HepG2 (cell line): ENCODE measurements around the gene FGFR3. TPM values are rescaled to one million over a fixed set of nuclear protein-coding genes. Genes with fewer than 3 reads are reported as not detected.

Source experiments
- ATAC-seq: fragments of 200-7000 bp; cut with Tn5 transposase; 3 replicates; pipeline ENCODE4 v1.9.1; 2020; ENCODE audit warnings: mild to moderate bottlenecking, moderate library complexity
- BruUV-seq: library from RNA; stranded (reverse); fragments of 400-500 nt; replicated peaks from 2 replicates; lab custom pipeline; 2021; lab: Mats Ljungman, UMichigan
- CTCF ChIA-PET: fragments of 300-600 bp; formaldehyde crosslinking; extraction: SDS; loops from one replicate; lab custom pipeline; 2021; ENCODE audit warnings: low total read pairs, inconsistent platforms, low intra/inter-chr PET ratio; lab: Yijun Ruan, JAX
- POLR2A ChIA-PET: fragments of 350-600 bp; sonication (Branson Sonifier 250); formaldehyde crosslinking; loops from one replicate; lab custom pipeline; 2020; ENCODE audit warnings: antibody characterized with exemption, inconsistent platforms; lab: Yijun Ruan, JAX
- DNase-seq: peaks from one replicate; pipeline ENCODE4 v3.0.0-alpha.2; 2015; ENCODE audit warnings: low spot score
- FAIRE-seq: peaks from 3 replicates; lab custom pipeline; 2011; peaks lifted over from hg19 to GRCh38; lab: Jason Lieb, UNC
- H2AFZ ChIP-seq: one replicate; pipeline ENCODE4 v1.6.1; 2011; ENCODE audit warnings: low read length, inconsistent platforms
- H3K27ac ChIP-seq: fragments of 300-600 bp; 3 replicates; pipeline ENCODE4 v1.8.0; 2011; ENCODE audit warnings: mixed run types, mild to moderate bottlenecking, mixed read lengths, low read length, inconsistent platforms; ENCODE audit not compliant: insufficient read depth; ENCODE audit errors: extremely low read length
- H3K27me3 ChIP-seq, 2 experiments: fragments of 200-600 bp in 1 of 2; 2 replicates in 1 of 2; 3 replicates in 1 of 2; pipeline versions ENCODE4 v1.6.0 to v1.8.0; 2011; ENCODE audit warnings: low read length in 2 of 2, mild to moderate bottlenecking in 2 of 2, moderate library complexity in 2 of 2, inconsistent platforms in 1 of 2; ENCODE audit not compliant: insufficient read depth in 2 of 2, control insufficient read depth in 1 of 2
- H3K36me3 ChIP-seq, 2 experiments: fragments of 200-600 bp in 1 of 2; replicated peaks in 1 of 2; 2 replicates in 1 of 2; 3 replicates in 1 of 2; pipeline versions ENCODE4 v1.5.1 to v1.8.0; 2011; ENCODE audit warnings: low read length in 2 of 2, inconsistent platforms in 1 of 2; ENCODE audit not compliant: insufficient read depth in 2 of 2, control insufficient read depth in 1 of 2
- H3K4me1 ChIP-seq: 2 replicates; pipeline ENCODE4 v1.5.1; 2012; ENCODE audit warnings: low read length, inconsistent platforms; ENCODE audit not compliant: insufficient read depth
- H3K4me2 ChIP-seq: 2 replicates; pipeline ENCODE4 v1.6.0; 2011; ENCODE audit warnings: low read depth, low read length, inconsistent platforms
- H3K4me3 ChIP-seq, 3 experiments: fragments of 200-600 bp in 1 of 3; sonication (generic), shearing (Covaris generic) in 1 of 3; replicated peaks in 1 of 3; 2 replicates each; pipeline ENCODE4 v1.5.1; 2011 to 2016; ENCODE audit warnings: low read length in 3 of 3, inconsistent platforms in 2 of 3, low read depth in 2 of 3, mild to moderate bottlenecking in 2 of 3, control low read depth in 1 of 3, mixed read lengths in 1 of 3; ENCODE audit not compliant: insufficient read depth in 1 of 3
- H3K79me2 ChIP-seq: one replicate; pipeline ENCODE4 v1.6.1; 2011; ENCODE audit warnings: low read length, inconsistent platforms; ENCODE audit not compliant: insufficient read depth
- H3K9ac ChIP-seq: 2 replicates; pipeline ENCODE4 v1.6.0; 2011; ENCODE audit warnings: mild to moderate bottlenecking, low read depth, low read length, inconsistent platforms; ENCODE audit not compliant: insufficient read depth
- H3K9me3 ChIP-seq: 2 replicates; pipeline ENCODE4 v1.5.1; 2012; ENCODE audit warnings: mild to moderate bottlenecking, low read length
- H4K20me1 ChIP-seq: 2 replicates; pipeline ENCODE4 v1.6.0; 2011; ENCODE audit warnings: inconsistent platforms, mild to moderate bottlenecking, low read length, moderate library complexity; ENCODE audit not compliant: insufficient read depth
- EED ChIP-seq: sonication (generic); formaldehyde crosslinking; IDR thresholded peaks from 2 replicates; pipeline ENCODE4 v1.5.0; 2020; ENCODE audit warnings: mild to moderate bottlenecking, missing genetic modification reagents
- ELF4 ChIP-seq: sonication (generic); formaldehyde crosslinking; IDR thresholded peaks from 2 replicates; pipeline ENCODE4 v1.5.0; 2020; ENCODE audit warnings: missing genetic modification reagents, mild to moderate bottlenecking, moderate library complexity, borderline replicate concordance
- EZH2 ChIP-seq: conservative IDR thresholded peaks from 2 replicates; pipeline ENCODE4 v1.6.1; 2012; ENCODE audit warnings: mild to moderate bottlenecking, low read depth, low read length, moderate library complexity
- ZNF235 ChIP-seq: sonication (generic); formaldehyde crosslinking; IDR thresholded peaks from 2 replicates; pipeline ENCODE4 v1.8.1; 2023; ENCODE audit warnings: mild to moderate bottlenecking, missing genetic modification reagents, borderline replicate concordance
- ZNF598 ChIP-seq: sonication (generic); formaldehyde crosslinking; IDR thresholded peaks from 2 replicates; pipeline ENCODE4 v1.5.1; 2020; ENCODE audit warnings: mild to moderate bottlenecking, missing genetic modification reagents, borderline replicate concordance
- ZNF768 ChIP-seq: sonication (generic); formaldehyde crosslinking; IDR thresholded peaks from 2 replicates; pipeline ENCODE4 v1.4.0; 2020; ENCODE audit warnings: missing genetic modification reagents
- ZNF883 ChIP-seq: sonication (generic); formaldehyde crosslinking; IDR thresholded peaks from 2 replicates; pipeline ENCODE4 v1.5.1; 2020; ENCODE audit warnings: mild to moderate bottlenecking, missing genetic modification reagents; ENCODE audit errors: not compliant biosample characterization
- WGBS: methylation state at CpG from one replicate; pipeline ENCODE4 v1.1.6; 2017; ENCODE audit warnings: low lambda C conversion rate; 5-methylcytosine and 5-hydroxymethylcytosine counted together
- in situ Hi-C: cut with HindIII; loops from 2 replicates; pipeline ENCODE4 v1.10.0; 2017; ENCODE audit warnings: low pct_unique_long_range_greater_than_20kb; ENCODE audit not compliant: extremely low pct_ligation_motif_present
- intact Hi-C: fragments of 100-400 bp; cut with micrococcal nuclease; formaldehyde crosslinking; loops from one replicate; pipeline ENCODE4 v1.10.0; 2022; ENCODE audit not compliant: unreplicated experiment
- polyA plus RNA-seq, 8 experiments: library from polyadenylated mRNA; depleted of rRNA in 3 of 8; stranded (reverse) in 7 of 8; unstranded in 1 of 8; fragments of >200 nt; fragmentation: Illumina TruSeq in 4 of 8; extraction: Trizol in 4 of 8; gene quantifications; 2 replicates each; pipeline versions ENCODE4 v1.2.1 to v1.2.3, GENCODE V29; 2011 to 2016; ENCODE audit warnings: low read depth in 4 of 8, missing spikeins in 1 of 8, mixed read lengths in 1 of 8; ENCODE audit not compliant: insufficient read depth in 1 of 8
- total RNA-seq, 5 experiments: library from RNA; depleted of rRNA; stranded (reverse); fragments of >200 nt; fragmentation: Illumina TruSeq; extraction: Trizol; gene quantifications; 2 replicates each; pipeline ENCODE4 v1.2.3, GENCODE V29; 2016; ENCODE audit warnings: low read depth in 1 of 5

Gene FGFR3
- total and polyA plus RNA-seq, 2 of the 13 experiments (the other 11 are each of a cell fraction or from before 2014, with no cell fraction given) = 103 to 109 TPM

DNA sequence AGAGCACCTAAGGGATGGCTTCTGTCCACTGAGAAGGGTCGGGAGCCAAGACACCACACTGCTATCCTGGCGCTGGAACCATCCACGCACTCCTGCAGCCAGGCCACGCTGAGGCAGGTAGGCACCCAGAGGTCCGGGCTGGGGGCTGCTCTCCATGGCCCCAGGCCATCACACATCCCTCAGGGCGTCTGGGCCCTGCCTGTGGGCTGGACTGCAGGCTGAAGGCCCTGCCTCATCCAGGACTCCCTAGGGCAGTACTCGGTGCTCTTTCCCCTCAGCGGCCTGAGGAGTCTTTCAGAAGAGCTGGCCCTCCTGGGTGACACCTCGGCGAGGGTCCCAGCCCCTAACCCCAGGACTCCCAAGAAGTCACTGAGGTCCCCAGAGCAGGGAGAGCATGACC is 17.7 kb downstream of the FGFR3 start:
- Histone ChIP-seq H3K4me2 (no peak overlapping the region), H3K36me3 (peaks cover 15 to 38% of the 10 kb centered on the region in 2 experiments), H3K4me1 (peaks cover 20% of the 10 kb centered on the region), H3K9me3 (no peaks in the 10 kb centered on the region), H3K27ac (no peak overlapping the region), H3K27me3 (no peaks in the 10 kb centered on the region), H4K20me1 (peaks cover 6% of the 10 kb centered on the region; the same call in 1 of the 2 replicates), H3K9ac (no peak overlapping the region), H3K79me2 (no peaks in the 10 kb centered on the region), H3K4me3 (no peak overlapping the region), H2AFZ (no peak overlapping the region)
- no TSS peak for BruUV-seq
- CTCF ChIA-PET = interaction anchor here (0.7 to 4.3 kb wide), 11 partner anchors 16 to 100 kb away, joined by 3 to 179 read pairs (median 11); no protein-coding TSS in a partner anchor
- DNase-seq (no peak), FAIRE-seq (no peak), ATAC-seq (peak; percentile 8)
- WGBS = 94% methylated on average over 3 of the region's 10 CpGs
- intact Hi-C loops (loop anchor here (1.0 to 5.0 kb wide), 5 partner anchors 14 to 87 kb away; no protein-coding TSS in a partner anchor), in situ Hi-C loops (no loop called here)
- TF ChIP-seq EED (CRISPR knock-in tag) = 0 out of 2 replicates have a peak, but pooled peaks have one; percentile 27
- no peak for TF ChIP-seq EZH2
- POLR2A ChIA-PET = interaction anchor here (4.9 to 8.0 kb wide), 3 partner anchors 15 to 65 kb away, joined by 29 to 119 read pairs (median 45); partner anchors contain the start of gene FGFR3

DNA sequence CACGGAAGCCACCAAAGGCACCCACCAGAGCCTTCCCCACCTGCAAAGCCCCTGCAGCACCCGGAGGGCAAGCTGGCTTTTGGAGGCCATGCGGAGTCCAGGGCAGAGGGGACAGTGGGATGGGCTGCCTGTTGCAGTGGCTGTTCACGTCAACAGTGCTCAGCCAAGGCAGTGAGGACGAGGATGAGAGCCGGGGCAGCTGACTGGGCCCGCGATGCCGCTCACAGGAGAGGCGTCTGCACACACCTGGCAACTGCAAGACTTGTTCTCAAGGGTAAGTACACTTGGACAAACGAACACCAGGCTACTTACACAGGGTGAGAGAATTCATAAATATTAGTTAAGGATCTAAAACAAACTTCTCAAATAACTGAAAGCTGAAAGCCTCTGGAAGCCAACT is 19.6 kb downstream of the FGFR3 start:
- Histone ChIP-seq H3K79me2 (no peaks in the 10 kb centered on the region), H3K9me3 (no peaks in the 10 kb centered on the region), H3K36me3 (peaks cover 14 to 38% of the 10 kb centered on the region in 2 experiments; a peak in 4 of 5 replicates), H3K9ac (no peak overlapping the region), H3K27me3 (no peaks in the 10 kb centered on the region), H3K4me1 (peaks cover 20% of the 10 kb centered on the region), H2AFZ (no peak overlapping the region), H3K4me3 (no peak overlapping the region), H3K4me2 (no peak overlapping the region), H4K20me1 (peaks cover 6% of the 10 kb centered on the region; the same call in 1 of the 2 replicates), H3K27ac (no peak overlapping the region)
- in situ Hi-C loops (no loop called here), intact Hi-C loops (loop anchor here (5.0 kb wide), 2 partner anchors 35 to 85 kb away; no protein-coding TSS in a partner anchor)
- BruUV-seq = no TSS peak
- ChIA-PET POLR2A (interaction anchor here (0.9 kb wide), 1 partner anchor 66 kb away, joined by 3 read pairs; no protein-coding TSS in a partner anchor), CTCF (interaction anchor here (1.5 kb wide), 1 partner anchor 66 kb away, joined by 6 read pairs; no protein-coding TSS in a partner anchor)
- TF ChIP-seq ZNF768 (CRISPR knock-in tag) = peak; percentile 15; the same call in 1 of the 2 replicates
- TF ChIP-seq ELF4 (CRISPR knock-in tag) = no peak
- no peak for TF ChIP-seq ZNF598
- no peak for TF ChIP-seq ZNF235 (CRISPR knock-in tag)
- TF ChIP-seq ZNF883 (CRISPR knock-in tag) = no peak
- DNase-seq (no peak), ATAC-seq (no peak), FAIRE-seq (no peak)
- 94% methylated on average over 11 of the region's 11 CpGs for WGBS
